NCI-H460 (cell line): ENCODE data around the gene OR2T29. TPM values are rescaled to one million over a fixed set of nuclear protein-coding genes. Genes with fewer than 3 reads are reported as not detected.
"Not testable (repeated sequence)": the region's sequence is repeated elsewhere in the genome, so short reads cannot be mapped to it uniquely, and the experiment has no call there.

Experiments
- DNase-seq: peaks from one replicate; pipeline ENCODE4 v3.0.0-alpha.2; 2016; ENCODE audit warnings: low read depth; ENCODE audit errors: extremely low read depth
- polyA plus RNA-seq: library from polyadenylated mRNA; depleted of rRNA; stranded (reverse); fragments of >200 nt; gene quantifications from 2 replicates; pipeline ENCODE4 v1.2.3, GENCODE V29; 2014; cell fraction: nucleus; rRNA removed
- total RNA-seq: library from RNA; depleted of rRNA; stranded (reverse); fragments of >200 nt; shearing (Covaris generic); gene quantifications from 2 replicates; pipeline ENCODE4 v1.2.3, GENCODE V29; 2014; rRNA removed

OR2T29 gene
- total RNA-seq: not detected in 2 replicates
- polyA plus RNA-seq: not detected in 2 replicates

- DNase-seq: not testable (repeated sequence)
Measured at GRCh38 chr1:248562672-248563071, at the start of gene OR2T29. TSS of gene OR2T29 (minus strand) at chr1:248562772. CDS start at chr1:248559491, 3,281 bp downstream.

GRCh38 chr1:248611883-248612414, 49.4 kb upstream of the OR2T29 start:
- DNase-seq: no peak

DNA sequence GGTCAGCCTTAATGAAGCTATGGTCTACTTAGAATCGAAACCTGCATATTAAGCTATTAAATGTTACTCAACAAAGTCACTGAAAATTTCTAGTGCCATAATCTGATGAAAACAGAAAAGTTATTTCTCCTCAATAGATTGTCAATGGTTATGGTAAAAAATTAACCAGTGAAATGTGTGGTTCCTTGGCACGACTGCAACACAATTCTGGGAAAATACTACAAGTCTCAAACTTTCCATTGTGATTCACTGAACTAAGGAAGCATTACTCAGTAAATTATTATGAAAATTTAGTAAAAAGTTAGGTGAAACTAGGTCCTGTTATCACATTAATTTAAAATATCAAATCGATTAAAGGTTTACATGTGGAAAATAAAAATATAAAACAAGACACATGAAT, 47.7 kb upstream of the OR2T29 start:
- DNase-seq: no peak

GRCh38 chr1:248599396-248599795, 36.8 kb upstream of the OR2T29 start:
- DNase-seq: no peak

GRCh38 chr1:248597589-248597988, 35.0 kb upstream of the OR2T29 start, which contains the start of gene OR2T10:
TSS of gene OR2T10 (minus strand) at chr1:248597700. CDS start at chr1:248593768, 3,932 bp downstream.
- no peak for DNase-seq

DNA sequence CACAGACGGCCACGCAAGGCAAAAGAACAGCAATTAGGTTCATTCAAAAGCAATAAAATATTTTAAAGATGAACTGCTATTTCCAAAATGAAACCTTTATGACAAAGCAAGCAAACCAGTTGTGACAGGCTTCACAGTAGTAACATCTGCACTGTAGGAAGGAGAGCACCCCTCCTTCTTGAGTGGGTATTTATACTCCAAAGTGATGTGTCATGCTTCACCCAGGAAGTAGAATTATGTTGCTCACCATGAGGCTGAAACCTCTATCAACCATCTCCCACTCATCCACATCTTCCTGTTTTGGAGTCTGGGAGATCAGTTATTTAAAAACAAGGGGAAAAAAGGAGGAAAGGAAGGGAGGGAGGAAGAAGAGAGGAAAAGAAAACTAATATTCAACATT, 34.0 kb upstream of the OR2T29 start:
- no peak for DNase-seq

DNA sequence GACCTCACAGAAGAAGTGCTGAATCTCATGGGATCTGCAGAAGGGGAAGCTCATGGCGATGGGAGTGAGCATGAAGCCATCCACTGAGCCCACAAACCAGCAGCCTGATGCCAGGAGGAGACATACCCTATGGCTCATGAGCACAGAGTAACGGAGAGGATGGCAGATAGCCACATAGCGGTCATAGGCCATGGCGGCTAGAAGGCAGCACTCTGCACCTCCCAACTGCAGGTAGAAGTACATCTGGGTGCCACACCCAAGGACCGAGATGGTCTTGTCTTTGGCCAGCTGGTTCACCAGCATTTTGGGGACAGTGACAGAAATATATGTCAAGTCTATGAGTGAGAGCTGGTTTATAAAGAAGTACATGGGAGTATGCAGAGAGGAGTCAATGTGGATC, 30.7 kb upstream of the OR2T29 start:
- no peak for DNase-seq

DNA sequence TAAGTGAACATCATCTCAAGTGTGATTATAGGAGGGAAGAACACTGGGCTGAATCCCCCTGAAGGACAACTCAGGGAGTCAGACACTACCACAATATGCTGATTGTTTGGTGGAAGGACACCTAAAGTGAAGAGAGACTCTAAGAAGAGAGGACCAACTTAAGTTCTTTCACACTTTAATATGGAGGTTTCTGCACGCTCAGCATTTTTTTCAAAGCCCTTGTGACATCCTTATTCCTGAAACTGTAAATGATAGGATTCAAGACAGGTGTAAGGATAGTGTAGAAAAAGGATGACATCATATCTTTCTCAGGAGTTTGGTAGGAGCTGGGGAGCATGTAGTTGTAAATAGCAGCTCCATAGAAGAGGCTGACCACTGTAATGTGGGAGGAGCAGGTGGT, 30.1 kb upstream of the OR2T29 start:
- no peak for DNase-seq

- no peak for DNase-seq
Measured at GRCh38 chr1:248590055-248590454, 27.5 kb upstream of the OR2T29 start.

DNA sequence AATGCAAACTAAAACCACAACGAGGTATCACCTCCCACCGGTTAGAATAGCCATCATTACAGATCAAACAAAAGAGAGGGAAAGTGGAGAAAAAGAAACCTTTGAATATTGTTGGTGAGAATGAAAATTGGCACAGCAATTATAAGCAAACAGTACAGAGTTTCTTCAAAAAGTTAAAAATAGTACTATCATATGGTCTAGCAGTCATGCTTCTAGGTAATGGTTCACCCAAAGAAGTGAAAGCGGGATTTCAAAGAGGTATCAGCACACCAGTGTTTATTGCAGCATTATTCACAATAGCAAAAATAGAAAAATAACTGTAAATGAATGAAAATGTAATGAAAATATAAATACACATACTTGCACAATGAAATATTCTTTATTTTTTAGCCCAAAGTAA, 26.8 kb upstream of the OR2T29 start:
- no peak for DNase-seq

- no peak for DNase-seq
Measured at GRCh38 chr1:248585266-248585665, 22.7 kb upstream of the OR2T29 start.

DNA sequence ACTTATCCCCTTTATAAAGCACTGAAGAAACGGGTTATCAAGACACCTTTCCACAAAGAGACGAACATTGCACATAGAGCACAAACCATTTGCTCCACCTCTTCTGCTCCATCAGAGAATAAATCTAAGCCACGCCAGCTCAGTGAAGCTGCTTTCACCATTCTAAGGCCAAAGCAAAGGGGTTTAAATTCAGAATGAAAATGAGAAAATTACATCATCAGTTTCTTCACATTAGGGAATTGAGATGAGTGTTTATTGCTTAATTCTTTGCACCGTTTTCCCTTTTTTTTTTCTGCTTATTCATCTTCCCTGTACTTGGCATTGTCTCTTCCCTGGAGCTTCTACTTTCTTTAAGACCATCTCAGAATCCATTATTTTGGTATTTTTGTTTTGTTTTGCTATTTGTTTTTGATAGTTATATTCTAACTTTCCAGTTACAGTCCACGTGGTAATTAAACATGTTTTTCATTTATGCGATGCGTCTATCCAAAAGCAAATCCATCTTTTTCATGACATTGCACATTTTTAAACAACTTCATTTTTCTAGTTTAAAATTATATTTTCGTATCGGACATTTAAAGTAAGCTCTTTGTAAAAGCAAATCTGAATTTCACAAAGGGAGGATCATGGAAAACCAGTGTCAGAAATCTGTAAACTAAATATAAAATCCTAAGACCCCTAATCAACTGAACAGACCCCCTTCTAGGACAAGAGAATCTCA, 13.8 kb upstream of the OR2T29 start:
- no peak for DNase-seq

GRCh38 chr1:248574657-248575056, 12.1 kb upstream of the OR2T29 start, which contains the start of gene OR2T34:
TSS of gene OR2T34 (minus strand) at chr1:248574757. CDS start at chr1:248574757, 0 bp downstream.
- DNase-seq: not testable (repeated sequence)

- not testable (repeated sequence) for DNase-seq
Measured at GRCh38 chr1:248573856-248574255, 11.3 kb upstream of the OR2T29 start.

- DNase-seq: not testable (repeated sequence)
Measured at GRCh38 chr1:248572049-248572448, 9.5 kb upstream of the OR2T29 start.

DNA sequence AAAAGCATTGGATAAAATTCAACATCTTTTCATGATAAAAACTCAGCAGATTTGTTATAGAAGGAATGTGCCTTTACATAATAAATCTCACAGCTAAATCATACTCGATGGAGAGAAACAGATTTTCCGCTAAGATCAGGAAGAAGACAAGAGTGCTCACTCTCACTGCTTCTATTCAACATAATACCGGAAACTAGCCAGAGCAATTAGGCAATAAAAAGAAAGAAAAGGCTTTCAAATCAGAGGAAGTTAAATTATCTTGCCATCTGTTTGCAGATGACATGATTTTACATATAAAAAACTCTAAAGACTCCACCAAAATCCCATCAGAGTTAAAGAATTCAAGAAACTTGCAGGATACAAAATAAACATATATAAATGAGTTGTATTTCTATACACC, 8.2 kb upstream of the OR2T29 start:
- DNase-seq: not testable (repeated sequence)

GRCh38 chr1:248569049-248569448, 6.5 kb upstream of the OR2T29 start:
- DNase-seq: not testable (repeated sequence)

GRCh38 chr1:248565530-248566373, 3.2 kb upstream of the OR2T29 start:
- not testable (repeated sequence) for DNase-seq

GRCh38 chr1:248551027-248551426, 11.5 kb downstream of the OR2T29 start:
- DNase-seq: not testable (repeated sequence)

- DNase-seq: not testable (repeated sequence)
Measured at GRCh38 chr1:248547383-248547782, 15.2 kb downstream of the OR2T29 start.

- not testable (repeated sequence) for DNase-seq
Measured at GRCh38 chr1:248537449-248537848, 25.1 kb downstream of the OR2T29 start.
